DOHH2 (cell line): ENCODE measurements around the gene PATJ.

Experiments
- EZH2phosphoT487 ChIP-seq: fragments of 200-600 bp; sonication (generic); IDR thresholded peaks from 2 replicates; pipeline ENCODE4 v1.6.1; 2017; ENCODE audit warnings: borderline replicate concordance, mild to moderate bottlenecking, antibody characterized with exemption, low read length, moderate library complexity, mixed read lengths
- TF ChIP-seq, protein P1 (sequence below): fragments of 200-600 bp; sonication (generic); IDR thresholded peaks from one replicate; pipeline ENCODE4 v1.5.1; 2014; ENCODE audit warnings: antibody characterized with exemption, mild to moderate bottlenecking, low read depth, low read length; ENCODE audit not compliant: poor library complexity, severe bottlenecking

DNA sequence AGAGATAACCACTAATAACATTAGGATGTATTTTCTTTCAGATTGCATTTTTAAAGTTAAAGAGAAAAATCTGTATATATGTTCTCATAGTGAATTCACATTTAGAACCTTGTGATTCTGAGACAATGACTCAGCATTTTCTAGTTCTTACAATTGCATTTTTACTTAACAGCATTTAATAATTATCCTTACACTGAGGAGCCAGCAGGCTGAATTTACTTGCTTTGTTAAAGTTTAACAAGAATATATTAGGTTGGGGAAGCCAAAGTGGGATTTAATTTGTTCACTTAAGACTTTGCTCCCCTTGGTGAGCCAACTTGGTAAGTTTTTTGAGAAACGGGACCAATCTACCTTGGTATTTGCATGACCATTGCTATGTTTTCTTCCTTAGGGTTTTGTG is 4.5 kb downstream of the PATJ start:
- TF ChIP-seq, protein P1, sequence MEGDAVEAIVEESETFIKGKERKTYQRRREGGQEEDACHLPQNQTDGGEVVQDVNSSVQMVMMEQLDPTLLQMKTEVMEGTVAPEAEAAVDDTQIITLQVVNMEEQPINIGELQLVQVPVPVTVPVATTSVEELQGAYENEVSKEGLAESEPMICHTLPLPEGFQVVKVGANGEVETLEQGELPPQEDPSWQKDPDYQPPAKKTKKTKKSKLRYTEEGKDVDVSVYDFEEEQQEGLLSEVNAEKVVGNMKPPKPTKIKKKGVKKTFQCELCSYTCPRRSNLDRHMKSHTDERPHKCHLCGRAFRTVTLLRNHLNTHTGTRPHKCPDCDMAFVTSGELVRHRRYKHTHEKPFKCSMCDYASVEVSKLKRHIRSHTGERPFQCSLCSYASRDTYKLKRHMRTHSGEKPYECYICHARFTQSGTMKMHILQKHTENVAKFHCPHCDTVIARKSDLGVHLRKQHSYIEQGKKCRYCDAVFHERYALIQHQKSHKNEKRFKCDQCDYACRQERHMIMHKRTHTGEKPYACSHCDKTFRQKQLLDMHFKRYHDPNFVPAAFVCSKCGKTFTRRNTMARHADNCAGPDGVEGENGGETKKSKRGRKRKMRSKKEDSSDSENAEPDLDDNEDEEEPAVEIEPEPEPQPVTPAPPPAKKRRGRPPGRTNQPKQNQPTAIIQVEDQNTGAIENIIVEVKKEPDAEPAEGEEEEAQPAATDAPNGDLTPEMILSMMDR = no peak
- TF ChIP-seq EZH2phosphoT487 = no peak
